ENCODE measurements around the gene PEAR1. TPM values are rescaled to one million over a fixed set of nuclear protein-coding genes. Genes with fewer than 3 reads are reported as not detected.

The PEAR1 gene
- total RNA-seq, 1 experiment from 2014 or later = 7.1 TPM

DNA sequence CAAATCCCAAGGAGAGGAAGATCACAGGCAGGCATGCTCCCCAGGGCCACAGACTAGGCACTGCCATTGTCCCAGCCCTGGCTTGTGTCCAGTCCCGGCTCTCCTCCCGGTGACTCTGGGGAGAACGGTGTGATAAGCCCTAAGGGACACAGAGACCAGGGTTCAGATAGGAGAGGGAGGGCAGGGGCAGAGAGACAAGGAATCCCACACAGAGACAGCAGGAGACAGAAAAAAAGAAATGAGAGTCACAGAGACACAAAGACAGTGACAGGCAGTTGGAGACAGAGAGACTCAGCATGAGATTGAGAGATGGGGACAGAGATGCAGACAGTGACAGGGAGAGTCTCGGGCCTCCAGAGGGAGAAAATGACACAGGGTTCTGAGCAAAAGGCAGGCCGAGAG is 35.0 kb upstream of the PEAR1 start:
- in situ Hi-C loops (cut with HindIII; ENCODE audit: low sequenced_read_pairs) = no loop called here

DNA sequence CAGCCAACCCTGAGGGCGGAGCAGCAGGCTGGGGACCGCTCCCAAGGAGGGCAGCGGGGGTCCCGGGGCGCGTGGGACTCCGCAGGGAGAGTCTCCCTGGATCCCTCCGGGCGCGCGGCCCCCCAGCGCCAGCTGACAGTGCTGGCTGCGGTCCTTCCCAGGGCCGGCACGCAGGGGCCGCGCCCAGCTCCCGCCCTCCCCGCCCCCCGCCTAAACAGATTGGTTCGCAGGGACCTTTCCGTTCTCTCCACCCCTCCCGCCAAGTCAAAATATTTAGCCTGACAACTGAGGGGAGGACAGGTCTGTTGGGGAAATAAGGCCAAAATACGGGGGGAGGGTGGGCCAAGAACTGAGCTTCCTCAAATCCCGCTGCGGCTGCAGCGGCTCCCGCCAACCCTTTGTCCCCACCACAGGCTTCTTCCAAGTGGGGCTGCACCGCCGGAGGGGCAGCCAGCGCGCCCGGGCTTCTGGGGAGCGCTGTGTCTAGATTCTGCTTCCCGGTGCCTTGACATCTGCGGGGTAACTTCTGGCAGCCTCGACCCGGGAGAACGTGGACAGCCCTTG is 34.5 kb upstream of the PEAR1 start, which contains the start of gene INSRR:
Gene INSRR, minus strand, starts transcription at position 159 of the 564 bp plus-strand sequence. CDS start 496 bp downstream, outside the sequence.
- in situ Hi-C loops (cut with HindIII; ENCODE audit: low sequenced_read_pairs) = no loop called here
- no peak for DNase-seq (ENCODE audit: low spot score)

More for the DNA sequence above, 35.0 kb upstream of the PEAR1 start:
- DNase-seq (ENCODE audit: low spot score) = no peak

DNA sequence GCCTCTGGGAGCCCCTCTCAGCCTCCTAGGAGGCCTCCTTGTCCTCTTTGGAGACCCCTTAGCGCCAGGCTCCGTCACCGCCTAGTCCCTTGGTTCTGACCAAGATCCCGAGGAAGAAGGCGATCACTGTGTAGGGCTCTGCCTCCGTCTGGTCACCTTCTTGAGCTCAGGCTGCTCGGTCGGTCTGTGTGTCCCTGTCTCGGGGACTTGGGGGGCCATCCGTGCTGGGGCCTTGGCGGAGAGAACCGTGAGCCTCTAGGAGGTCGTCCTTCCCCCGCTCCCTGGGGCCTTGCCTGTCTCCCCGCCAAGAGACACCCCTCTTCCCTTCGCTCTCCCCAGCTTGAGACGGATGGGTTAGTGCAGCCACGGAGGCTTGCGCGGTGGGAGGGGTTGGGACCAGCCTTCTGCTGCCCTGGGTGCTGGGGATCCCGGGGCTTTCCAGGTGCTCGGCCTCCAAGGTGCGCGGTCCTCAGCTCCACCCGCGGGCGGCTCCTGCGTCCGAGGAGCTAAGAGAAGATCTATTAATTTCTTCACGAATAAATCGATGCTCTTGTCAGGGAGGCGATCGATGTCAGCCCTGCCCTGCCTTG is 33.9 kb upstream of the PEAR1 start:
- in situ Hi-C loops (cut with HindIII; ENCODE audit: low sequenced_read_pairs) = no loop called here

DNA sequence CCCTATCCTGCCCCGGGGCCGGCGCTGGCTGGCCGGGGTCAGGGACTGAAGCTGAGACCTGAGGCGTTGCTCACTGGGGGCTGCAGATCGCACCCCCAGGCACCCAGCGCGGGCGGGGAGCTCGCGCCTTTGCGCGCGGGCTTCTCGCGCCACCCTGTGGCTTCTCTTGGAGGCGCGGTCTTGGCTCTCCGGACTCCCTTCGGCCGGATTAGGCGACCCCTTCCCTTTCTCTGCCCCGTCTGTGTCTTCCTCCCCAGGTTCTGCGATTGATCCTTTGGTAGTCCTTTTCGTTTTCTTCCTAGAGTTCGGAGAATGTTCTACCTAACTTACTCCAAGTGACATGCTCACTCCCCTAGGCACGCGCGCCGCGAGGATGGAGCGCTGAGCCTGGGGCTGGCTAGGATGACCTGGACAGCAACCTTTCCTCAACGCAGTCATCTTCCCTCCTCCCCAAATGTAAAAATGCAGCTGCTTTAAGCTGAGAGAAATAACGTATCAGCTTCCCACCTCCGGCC is 33.3 kb upstream of the PEAR1 start:
- in situ Hi-C loops (cut with HindIII; ENCODE audit: low sequenced_read_pairs) = no loop called here
- DNase-seq (ENCODE audit: low spot score) = peak; percentile 58

More for the DNA sequence above, 33.9 kb upstream of the PEAR1 start:
- peak; percentile 43 for DNase-seq (ENCODE audit: low spot score)

DNA sequence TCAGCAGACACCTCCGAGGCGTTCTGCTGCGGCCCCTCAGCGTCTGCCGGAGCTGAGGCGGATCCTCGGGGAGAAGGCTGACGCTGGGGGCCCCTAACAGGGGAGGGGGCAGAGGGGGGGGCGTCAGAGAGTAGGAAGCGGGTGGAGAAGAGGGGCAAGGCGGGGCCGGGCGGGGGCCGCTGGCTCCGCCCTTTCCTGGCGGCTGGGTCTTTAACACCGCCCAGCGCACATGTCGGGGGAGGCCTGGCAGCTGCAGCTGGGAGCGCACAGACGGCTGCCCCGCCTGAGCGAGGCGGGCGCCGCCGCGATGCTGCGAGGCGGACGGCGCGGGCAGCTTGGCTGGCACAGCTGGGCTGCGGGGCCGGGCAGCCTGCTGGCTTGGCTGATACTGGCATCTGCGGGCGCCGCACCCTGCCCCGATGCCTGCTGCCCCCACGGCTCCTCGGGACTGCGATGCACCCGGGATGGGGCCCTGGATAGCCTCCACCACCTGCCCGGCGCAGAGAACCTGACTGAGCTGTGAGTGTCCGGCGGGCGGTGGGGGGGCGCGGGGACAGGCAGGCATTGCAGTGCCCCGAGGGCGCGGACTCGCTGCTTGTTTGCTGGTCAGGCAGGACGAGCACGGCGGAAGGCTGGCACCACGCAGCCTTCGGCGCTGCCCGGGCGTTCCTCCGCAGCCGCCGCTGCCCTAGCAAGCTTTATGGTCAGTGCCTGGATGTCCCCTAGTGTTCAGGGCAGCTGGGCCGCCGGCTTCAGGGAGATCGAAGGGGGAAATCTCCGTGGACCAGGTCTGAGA is 32.7 kb upstream of the PEAR1 start, which contains the start of gene NTRK1:
Gene NTRK1, plus strand, starts transcription at position 238 of the 796 bp plus-strand sequence. Its CDS starts 70 bp downstream, at position 308.
- DNase-seq (ENCODE audit: low spot score) = no peak
- in situ Hi-C loops (cut with HindIII; ENCODE audit: low sequenced_read_pairs) = no loop called here

DNA sequence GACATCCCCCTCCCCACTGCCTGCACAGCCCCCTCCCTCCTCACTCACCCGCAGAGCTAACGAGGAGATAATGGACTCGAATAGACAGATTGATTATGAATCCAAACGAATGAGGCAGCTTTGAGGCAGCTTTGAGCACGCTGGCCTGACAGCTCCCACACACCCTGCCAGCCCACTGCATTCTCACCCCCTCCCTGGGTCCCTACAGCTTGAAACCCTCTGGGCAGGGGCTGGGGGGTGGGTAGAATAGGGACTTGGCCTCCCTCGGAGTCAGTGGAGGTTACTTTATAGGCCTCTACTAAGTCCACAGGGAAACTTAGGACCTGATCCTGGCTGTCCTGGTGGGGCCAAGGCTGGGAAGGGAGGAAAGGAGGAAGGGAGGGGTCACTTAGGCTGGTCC is 30.9 kb upstream of the PEAR1 start:
- in situ Hi-C loops (cut with HindIII; ENCODE audit: low sequenced_read_pairs) = no loop called here
- DNase-seq (ENCODE audit: low spot score) = no peak

DNA sequence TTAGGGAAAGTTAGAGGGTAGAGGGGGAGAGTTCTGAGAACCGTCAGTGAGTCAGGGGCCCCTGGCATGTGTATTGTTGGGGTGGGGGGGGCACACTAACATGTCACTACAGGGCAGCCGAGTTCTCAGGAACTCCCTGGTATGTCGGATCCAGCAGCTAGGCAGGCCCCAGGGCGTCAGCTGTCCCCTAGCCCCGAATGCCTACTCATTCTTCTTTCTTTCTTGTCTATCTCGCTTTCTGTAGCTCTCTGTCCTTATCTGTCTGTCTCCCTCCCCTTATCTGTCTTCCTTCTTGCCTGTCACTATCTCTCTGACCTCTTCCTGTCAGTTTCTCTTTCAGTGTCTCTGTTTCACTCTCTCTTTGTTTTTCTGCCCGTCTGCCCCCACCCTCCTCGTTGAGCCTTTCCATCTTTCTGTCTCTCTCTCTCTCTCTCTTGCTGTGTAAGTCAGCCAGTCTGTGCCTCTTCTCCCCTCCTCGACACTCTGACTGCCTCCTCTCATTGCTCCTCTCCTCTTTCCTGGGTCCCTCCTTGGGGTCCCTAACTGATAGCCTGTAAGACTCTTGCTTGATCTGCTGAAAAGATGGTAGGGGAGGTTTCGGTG is 30.4 kb upstream of the PEAR1 start:
- DNase-seq (ENCODE audit: low spot score) = no peak
- in situ Hi-C loops (cut with HindIII; ENCODE audit: low sequenced_read_pairs) = no loop called here

DNA sequence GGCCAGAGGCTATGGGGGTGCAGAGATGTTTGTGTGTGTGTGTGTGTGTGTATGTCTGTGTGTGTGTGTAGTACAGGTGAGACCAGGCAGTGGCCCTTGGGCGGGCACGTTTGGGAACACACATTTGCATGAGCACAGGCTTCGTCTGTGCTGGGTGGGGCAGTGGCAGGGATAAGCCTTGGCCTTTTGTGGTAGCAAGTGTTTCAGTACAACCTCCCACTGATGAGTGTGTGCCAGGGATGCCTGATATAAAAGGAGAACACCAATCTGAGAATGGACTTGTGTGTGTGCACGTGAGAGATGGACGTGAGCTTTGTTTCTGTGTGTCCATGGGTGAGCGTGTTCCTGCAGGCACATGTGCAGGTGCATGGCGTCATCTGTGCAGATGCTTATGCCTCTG is 29.9 kb upstream of the PEAR1 start:
- in situ Hi-C loops (cut with HindIII; ENCODE audit: low sequenced_read_pairs) = no loop called here
- no peak for DNase-seq (ENCODE audit: low spot score)

DNA sequence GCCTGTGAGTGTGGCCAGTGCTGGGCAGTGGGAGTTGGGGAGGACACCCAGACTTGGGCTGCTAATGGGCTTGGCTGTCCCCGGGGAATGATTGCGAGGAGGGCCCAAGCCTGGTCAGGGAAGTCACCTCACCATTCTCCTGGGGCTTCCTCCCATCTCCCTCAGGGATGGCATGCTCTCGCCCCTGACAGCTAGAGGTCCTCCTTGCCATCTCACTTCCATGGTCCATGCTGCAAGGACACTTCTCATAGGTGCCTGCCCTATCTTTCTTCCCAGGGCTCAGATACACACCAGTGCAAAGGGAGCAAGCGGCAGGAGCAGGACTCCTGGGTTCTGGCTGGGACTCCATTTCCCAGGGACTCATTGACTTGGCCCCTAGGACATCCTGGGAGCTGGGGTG is 28.7 kb upstream of the PEAR1 start:
- in situ Hi-C loops (cut with HindIII; ENCODE audit: low sequenced_read_pairs) = no loop called here

DNA sequence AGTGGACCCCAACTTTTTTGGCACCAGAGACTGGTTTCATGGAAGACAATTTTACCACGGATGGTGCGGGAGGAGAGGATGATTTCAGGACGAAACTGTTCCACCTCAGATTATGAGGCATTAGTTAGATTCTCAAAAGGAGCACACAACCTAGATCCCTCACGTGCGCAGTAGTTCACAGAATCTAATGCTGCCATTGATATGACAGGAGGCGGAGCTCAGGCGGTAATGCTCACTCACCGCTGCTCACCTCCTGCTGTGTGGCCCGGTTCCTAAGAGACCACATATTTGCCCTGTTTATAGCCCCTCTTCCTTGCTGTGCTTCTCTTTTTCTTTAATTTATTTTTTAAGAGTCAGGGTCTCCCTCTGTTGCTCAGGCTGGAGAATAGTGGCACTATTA is 28.3 kb upstream of the PEAR1 start:
- no peak for DNase-seq (ENCODE audit: low spot score)
- in situ Hi-C loops (cut with HindIII; ENCODE audit: low sequenced_read_pairs) = no loop called here

More for the DNA sequence above, 28.7 kb upstream of the PEAR1 start:
- DNase-seq (ENCODE audit: low spot score) = no peak

DNA sequence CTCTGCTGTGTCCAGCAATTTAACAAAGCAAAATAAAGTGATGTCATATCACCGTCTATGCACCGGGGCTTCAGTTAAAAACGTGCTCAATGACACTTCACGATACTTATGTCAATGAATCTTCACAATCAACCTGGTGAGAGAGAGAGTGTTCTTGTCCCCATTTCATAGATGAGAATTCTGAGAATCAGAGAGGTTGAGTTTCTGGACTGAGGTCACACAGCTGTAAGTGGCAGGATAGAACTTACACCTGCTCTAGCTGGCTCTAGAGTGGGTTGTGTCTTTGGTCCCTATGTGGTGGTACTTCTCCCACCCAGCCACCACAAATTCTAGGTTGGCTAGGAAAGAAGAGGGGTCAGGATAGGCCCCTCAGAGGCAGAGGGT is 27.7 kb upstream of the PEAR1 start:
- no peak for DNase-seq (ENCODE audit: low spot score)
- in situ Hi-C loops (cut with HindIII; ENCODE audit: low sequenced_read_pairs) = no loop called here

DNA sequence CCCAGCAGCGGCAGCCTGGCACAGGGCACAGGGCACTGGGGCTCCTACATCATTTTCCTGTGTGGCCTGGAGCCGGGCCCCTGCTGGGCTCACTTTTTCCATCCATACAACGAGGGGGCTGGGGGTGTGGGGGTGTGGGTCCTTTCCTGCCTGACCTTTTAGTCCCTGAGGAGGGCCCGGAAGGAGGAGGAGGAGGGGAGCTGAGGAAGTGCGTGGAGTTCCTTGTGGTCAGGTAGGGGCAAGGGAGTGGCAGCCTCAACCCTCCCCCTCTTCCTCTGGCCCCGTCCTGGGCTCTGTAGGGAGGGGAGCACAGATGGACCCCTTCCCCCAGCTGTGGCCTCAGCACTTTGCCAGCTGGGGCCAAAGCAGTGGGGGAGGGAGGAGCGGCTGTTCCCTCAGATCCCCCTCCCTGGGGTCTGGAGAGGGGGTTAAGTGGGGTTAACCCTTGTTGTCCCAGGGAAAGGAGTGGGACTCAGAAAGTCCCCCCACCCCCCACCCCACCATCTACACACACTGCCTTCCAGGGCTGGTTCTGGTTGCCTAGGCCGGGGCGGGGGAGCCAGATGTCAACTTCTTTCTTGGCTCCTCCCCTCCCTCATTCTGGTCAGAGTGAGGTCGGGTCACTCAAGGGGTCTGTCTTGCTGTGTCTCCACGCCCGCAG is 27.1 kb upstream of the PEAR1 start:
- in situ Hi-C loops (cut with HindIII; ENCODE audit: low sequenced_read_pairs) = no loop called here
- no peak for DNase-seq (ENCODE audit: low spot score)

DNA sequence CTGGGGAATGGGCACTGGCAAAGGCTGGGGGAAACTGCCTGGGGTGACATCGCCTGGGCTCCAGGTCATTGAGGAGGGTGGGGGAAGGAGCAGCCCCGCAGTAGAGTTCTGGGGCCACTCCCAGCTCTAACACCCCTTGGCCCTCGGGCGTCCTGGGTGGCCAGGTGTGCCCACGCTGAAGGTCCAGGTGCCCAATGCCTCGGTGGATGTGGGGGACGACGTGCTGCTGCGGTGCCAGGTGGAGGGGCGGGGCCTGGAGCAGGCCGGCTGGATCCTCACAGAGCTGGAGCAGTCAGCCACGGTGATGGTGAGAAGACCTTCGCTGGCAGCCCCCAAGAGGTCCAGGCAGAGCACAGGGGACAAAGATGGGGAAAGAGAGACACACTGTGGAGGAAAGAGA is 25.2 kb upstream of the PEAR1 start:
- no peak for DNase-seq (ENCODE audit: low spot score)
- in situ Hi-C loops (cut with HindIII; ENCODE audit: low sequenced_read_pairs) = no loop called here

DNA sequence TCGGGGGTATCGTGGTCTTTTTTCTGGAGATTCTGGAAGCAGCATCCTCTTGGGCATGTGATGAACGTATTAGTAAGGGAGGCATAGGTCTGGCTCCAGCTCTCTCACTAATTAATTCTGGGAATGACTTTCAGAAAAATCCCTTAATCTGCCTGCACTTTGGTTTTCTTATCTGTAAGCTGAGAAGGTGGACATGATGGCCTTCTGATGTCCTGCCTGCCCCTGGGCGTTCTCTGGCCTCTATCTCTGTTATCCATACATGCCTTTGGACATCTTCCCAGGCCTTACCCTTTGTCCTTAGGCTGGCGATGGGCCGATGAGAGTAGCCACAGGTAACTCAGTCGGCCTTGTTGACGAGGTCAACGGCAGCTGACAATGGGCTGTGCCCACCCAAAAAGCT is 24.1 kb upstream of the PEAR1 start:
- in situ Hi-C loops (cut with HindIII; ENCODE audit: low sequenced_read_pairs) = no loop called here
- DNase-seq (ENCODE audit: low spot score) = no peak

DNA sequence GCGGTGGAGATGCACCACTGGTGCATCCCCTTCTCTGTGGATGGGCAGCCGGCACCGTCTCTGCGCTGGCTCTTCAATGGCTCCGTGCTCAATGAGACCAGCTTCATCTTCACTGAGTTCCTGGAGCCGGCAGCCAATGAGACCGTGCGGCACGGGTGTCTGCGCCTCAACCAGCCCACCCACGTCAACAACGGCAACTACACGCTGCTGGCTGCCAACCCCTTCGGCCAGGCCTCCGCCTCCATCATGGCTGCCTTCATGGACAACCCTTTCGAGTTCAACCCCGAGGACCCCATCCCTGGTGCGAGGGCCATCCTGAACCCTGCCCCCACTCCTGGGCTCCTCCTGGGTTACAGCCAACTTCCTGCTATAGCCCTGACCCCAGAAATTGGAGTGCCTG is 19.9 kb upstream of the PEAR1 start:
- DNase-seq (ENCODE audit: low spot score) = no peak
- in situ Hi-C loops (cut with HindIII; ENCODE audit: low sequenced_read_pairs) = no loop called here

DNA sequence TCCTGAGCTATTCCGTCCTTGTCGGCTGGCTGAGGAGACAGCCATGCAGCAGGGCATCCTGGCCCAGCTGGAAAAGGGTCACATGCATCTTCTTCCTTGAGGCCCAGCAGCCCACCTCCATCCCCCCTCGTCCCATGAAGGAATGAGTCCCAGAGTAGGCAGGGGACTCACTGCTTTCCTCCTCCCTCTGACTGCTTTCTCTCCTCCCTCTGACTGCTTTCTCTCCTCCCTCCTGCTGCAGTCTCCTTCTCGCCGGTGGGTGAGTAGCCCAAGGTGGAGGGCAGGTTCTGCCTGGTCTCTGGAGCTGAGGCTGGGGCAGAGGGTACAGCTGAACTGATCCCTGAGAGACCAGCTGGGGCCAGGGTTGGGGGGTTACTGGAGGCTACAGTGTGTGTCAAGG is 19.4 kb upstream of the PEAR1 start:
- in situ Hi-C loops (cut with HindIII; ENCODE audit: low sequenced_read_pairs) = no loop called here
- no peak for DNase-seq (ENCODE audit: low spot score)

DNA sequence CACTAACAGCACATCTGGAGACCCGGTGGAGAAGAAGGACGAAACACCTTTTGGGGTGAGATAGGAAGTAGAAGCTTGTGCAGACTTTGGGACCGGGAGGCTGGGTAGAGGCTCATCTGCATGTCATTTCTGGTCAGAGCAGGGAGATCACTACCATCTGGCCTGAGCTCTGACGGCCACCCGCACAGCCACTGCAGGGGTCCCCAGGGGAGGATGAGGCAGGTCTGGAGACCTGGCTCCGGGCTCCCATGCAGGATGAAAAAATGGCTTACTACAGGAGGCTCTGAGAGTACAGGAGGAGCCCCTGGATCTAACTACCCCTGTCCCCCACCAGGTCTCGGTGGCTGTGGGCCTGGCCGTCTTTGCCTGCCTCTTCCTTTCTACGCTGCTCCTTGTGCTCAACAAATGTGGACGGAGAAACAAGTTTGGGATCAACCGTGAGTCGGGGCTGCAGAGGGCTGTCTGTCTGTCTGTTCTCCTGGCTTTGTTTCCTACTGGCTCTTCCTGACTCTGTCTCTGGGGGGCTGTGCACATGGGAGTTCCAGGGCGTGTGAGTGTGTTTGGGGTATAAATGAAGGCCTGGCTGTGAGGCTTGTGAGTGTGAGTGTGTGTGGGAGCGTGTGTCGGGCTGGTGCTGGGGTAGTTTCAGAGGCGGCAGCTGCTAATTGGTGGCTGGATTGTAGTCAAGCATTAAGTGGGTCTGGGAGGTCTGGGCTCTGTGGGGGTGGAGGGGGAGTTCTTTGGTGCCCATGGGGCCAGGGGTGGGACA is 18.8 kb upstream of the PEAR1 start:
- DNase-seq (ENCODE audit: low spot score) = no peak

DNA sequence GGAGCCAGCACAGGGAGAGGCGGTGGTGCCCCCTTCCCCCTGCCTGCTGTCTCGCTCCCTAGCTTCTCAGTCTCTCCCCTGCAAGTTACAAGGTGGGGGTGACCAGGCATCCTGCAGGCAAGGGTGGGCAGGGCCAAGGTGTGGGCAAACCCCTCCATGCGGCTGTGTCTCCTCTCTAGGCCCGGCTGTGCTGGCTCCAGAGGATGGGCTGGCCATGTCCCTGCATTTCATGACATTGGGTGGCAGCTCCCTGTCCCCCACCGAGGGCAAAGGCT is 18.2 kb upstream of the PEAR1 start:
- in situ Hi-C loops (cut with HindIII; ENCODE audit: low sequenced_read_pairs) = no loop called here
- DNase-seq (ENCODE audit: low spot score) = no peak

More for the DNA sequence above, 18.8 kb upstream of the PEAR1 start:
- in situ Hi-C loops (cut with HindIII; ENCODE audit: low sequenced_read_pairs) = no loop called here

DNA sequence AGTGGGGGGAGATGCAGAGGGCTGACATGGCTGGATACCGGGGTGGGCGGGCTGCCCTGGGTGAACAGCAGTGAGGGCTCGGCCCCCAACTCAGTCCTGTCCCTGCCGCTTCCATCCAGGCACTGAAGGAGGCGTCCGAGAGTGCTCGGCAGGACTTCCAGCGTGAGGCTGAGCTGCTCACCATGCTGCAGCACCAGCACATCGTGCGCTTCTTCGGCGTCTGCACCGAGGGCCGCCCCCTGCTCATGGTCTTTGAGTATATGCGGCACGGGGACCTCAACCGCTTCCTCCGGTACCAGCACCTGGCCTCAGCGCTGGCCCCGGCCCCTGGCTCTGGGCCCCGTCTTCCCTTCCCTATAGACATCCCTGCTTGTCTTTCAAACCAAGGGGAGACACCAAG is 17.2 kb upstream of the PEAR1 start:
- in situ Hi-C loops (cut with HindIII; ENCODE audit: low sequenced_read_pairs) = no loop called here
- DNase-seq (ENCODE audit: low spot score) = no peak
